Duodenal mucosa (tissue), 2 donors: ENCODE measurements around the gene SLX1B.
"Not testable (repeated sequence)": the region's sequence is repeated elsewhere in the genome, so short reads cannot be mapped to it uniquely, and the experiment has no call there.

Experiments
- H3K27ac ChIP-seq: one replicate; pipeline ENCODE4 v1.7.0; 2013; ENCODE audit warnings: low read depth, low read length
- H3K27me3 ChIP-seq, 2 donors: one replicate each; pipeline ENCODE4 v1.7.0; 2013; ENCODE audit warnings: low read length in 2 of 2, control low read depth in 1 of 2; ENCODE audit not compliant: insufficient read depth in 2 of 2, control insufficient read depth in 1 of 2
- H3K36me3 ChIP-seq, 2 donors: one replicate each; pipeline ENCODE4 v1.7.0; 2013; ENCODE audit warnings: low read length in 2 of 2, control low read depth in 1 of 2; ENCODE audit not compliant: insufficient read depth in 2 of 2, control insufficient read depth in 1 of 2
- H3K4me1 ChIP-seq, 2 donors: one replicate each; pipeline ENCODE4 v1.7.0; 2013; ENCODE audit warnings: low read length in 2 of 2, control low read depth in 1 of 2; ENCODE audit not compliant: insufficient read depth in 2 of 2, control insufficient read depth in 1 of 2
- H3K4me3 ChIP-seq, 2 donors: one replicate each; pipeline ENCODE4 v1.7.0; 2013; ENCODE audit warnings: low read length in 2 of 2, low read depth in 1 of 2
- H3K9ac ChIP-seq, 2 donors: one replicate each; pipeline ENCODE4 v1.7.0; 2013; ENCODE audit warnings: low read length in 2 of 2, low read depth in 1 of 2
- H3K9me3 ChIP-seq, 2 donors: one replicate each; pipeline ENCODE4 v1.7.0; 2013; ENCODE audit warnings: low read length in 2 of 2, control low read depth in 1 of 2; ENCODE audit not compliant: control insufficient read depth in 1 of 2

Gene SLX1B

DNA sequence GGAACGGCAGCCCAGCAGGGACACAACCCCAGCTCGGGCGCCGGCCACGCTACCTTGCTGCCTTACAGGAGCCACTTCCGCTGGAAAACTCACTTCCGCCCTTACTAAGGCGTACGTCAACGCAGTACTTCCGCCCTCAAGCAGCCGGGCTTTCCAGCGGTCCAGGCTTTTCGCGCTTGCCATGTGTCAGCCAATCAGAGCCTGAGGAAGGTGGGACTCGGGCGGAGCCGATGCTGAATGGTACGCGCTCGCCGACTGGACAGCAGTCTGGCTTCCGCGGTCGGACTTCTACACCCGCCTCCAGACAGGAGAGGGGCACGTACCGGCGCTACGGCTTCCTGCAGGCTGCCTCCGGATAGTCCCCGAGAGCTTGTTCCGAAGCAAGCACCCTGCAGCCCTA lies at the start of gene SLX1B, which contains the start of gene BOLA2:
Gene SLX1B, plus strand, starts transcription at position 265 of the 400 bp plus-strand sequence.
Gene BOLA2, minus strand, starts transcription at position 83 of the 400 bp plus-strand sequence. CDS start 98 bp downstream, outside the sequence.
- H3K4me1 ChIP-seq, H3K27me3 ChIP-seq: not testable (repeated sequence)

DNA sequence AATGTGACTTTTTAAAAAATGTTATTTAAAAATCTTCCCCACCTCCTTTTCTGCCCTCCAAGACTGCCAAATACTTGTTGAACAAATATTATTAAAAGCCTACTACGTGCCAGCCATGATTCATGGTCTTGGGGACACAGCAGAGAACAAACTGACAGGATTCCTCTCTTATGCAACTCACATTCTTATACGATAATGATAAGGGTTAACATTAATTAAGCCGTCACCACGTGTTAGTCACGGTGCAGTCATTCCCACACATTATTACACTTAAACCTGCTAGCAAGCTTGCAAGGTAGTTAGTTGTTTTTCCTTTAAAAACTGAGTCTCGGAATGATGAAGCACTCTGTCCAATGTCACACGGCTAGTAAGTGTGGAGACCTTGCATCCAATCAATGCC lies 49.1 kb upstream of the SLX1B start:
- not testable (repeated sequence) for H3K36me3 ChIP-seq, H3K4me3 ChIP-seq, H3K27me3 ChIP-seq, H3K27ac ChIP-seq, H3K9ac ChIP-seq, H3K9me3 ChIP-seq, H3K4me1 ChIP-seq

More for the DNA sequence above, at the start of gene SLX1B, which contains the start of gene BOLA2:
- H3K27ac ChIP-seq, H3K9ac ChIP-seq, H3K9me3 ChIP-seq, H3K36me3 ChIP-seq, H3K4me3 ChIP-seq: not testable (repeated sequence)

DNA sequence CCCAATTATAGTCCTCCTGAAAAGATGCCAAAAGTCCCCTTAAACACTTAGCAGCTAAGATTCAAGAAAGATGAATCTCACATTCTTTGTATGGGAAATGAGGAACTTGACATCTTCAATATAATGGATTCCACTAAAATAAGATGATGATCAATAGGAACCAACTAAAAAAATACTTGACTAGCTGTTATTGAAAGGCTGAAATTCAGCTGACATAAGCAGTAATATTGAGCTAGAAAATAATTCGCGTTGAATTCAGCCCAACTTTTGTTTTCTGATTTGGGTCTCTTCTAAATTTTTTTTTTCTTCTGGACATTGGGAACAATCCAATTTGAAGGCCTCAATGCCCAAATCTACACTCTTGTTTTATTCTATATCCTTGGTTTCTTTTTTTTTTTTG lies 30.7 kb upstream of the SLX1B start:
- H3K27ac ChIP-seq, H3K9me3 ChIP-seq: not testable (repeated sequence)

DNA sequence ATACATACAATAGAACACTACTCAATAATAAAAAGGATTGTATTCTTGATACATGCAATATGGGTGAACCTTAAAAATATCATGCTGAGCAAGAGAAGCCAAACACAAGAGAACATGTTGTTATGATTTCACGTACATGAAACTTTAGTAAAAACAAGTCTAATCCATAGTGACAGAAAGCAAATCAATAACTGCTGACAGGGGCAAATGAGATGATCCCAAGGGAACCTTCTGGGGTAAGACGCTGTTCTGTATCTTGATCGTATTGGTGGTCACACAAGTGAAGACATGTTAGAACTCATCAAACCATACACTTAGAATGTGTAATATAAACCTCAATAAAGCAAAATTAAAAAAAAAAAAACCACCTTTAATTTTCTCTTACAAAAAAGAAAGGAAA lies 28.9 kb upstream of the SLX1B start:
- not testable (repeated sequence) for H3K27me3 ChIP-seq, H3K9ac ChIP-seq, H3K36me3 ChIP-seq, H3K27ac ChIP-seq, H3K4me3 ChIP-seq, H3K4me1 ChIP-seq, H3K9me3 ChIP-seq

More for the DNA sequence above, 30.7 kb upstream of the SLX1B start:
- H3K4me1 ChIP-seq, H3K36me3 ChIP-seq, H3K27me3 ChIP-seq, H3K9ac ChIP-seq, H3K4me3 ChIP-seq: not testable (repeated sequence)

DNA sequence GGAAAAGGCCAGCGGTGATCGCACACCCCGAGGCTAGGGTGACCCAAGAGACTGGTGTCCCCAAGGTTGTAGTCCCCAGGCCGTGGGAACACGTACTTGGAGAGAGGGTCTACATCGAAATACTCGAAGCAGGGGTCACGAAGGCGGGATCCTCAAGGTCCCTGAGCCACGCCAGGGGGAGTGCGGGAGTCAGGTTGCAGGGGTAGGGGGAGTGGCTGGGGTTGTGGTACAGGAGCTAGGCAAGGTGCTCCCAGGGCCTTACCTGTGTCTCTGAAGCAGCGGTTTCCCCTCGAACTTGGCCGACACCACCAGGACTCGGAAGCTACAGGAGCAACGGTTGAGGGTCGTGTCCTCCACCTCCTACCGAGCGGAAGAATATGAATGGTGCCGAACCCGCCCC lies 579 bp upstream of the SLX1B start:
- H3K9me3 ChIP-seq, H3K4me1 ChIP-seq, H3K4me3 ChIP-seq, H3K27me3 ChIP-seq, H3K27ac ChIP-seq, H3K9ac ChIP-seq, H3K36me3 ChIP-seq: not testable (repeated sequence)

DNA sequence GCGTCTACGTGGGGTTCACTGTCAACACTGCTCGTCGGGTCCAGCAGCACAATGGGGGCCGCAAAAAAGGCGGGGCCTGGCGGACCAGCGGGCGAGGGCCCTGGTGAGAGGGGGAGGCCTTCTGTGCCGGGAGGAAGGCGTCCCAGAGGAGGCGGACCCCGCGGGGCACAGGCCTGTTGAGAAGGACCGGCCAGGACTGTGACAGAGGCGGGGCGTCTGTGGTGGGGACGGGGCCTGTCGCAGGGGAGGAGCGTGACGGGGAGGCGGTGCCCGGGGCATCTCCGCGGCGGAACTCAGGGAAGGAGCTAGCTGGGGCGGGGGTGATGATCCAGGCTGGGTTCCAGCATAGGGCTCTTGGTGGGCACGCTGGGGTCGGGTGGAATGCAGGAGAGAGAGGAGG lies 495 bp downstream of the SLX1B start:
- H3K4me3 ChIP-seq, H3K36me3 ChIP-seq, H3K27ac ChIP-seq, H3K4me1 ChIP-seq, H3K9me3 ChIP-seq, H3K9ac ChIP-seq, H3K27me3 ChIP-seq: not testable (repeated sequence)

DNA sequence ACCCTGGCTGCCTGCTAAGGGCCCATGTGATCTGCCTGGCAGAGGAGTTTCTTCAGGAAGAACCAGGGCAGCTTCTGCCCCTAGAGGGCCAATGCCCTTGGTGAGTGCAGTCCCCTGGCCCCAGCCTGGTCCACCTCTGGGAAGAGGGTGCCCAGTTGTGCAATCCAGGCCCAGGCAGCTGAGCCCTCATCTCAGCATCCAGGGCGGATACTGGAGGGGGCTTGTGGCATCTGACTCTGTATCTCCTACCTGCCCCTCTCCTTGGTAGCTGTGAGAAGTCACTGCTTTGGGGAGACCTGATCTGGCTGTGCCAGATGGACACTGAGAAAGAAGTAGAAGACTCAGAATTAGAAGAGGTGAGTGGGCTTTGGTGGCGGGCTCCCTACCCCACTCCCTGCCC lies 3.3 kb downstream of the SLX1B start:
- not testable (repeated sequence) for H3K27ac ChIP-seq, H3K4me1 ChIP-seq, H3K36me3 ChIP-seq, H3K9ac ChIP-seq, H3K9me3 ChIP-seq, H3K27me3 ChIP-seq, H3K4me3 ChIP-seq

DNA sequence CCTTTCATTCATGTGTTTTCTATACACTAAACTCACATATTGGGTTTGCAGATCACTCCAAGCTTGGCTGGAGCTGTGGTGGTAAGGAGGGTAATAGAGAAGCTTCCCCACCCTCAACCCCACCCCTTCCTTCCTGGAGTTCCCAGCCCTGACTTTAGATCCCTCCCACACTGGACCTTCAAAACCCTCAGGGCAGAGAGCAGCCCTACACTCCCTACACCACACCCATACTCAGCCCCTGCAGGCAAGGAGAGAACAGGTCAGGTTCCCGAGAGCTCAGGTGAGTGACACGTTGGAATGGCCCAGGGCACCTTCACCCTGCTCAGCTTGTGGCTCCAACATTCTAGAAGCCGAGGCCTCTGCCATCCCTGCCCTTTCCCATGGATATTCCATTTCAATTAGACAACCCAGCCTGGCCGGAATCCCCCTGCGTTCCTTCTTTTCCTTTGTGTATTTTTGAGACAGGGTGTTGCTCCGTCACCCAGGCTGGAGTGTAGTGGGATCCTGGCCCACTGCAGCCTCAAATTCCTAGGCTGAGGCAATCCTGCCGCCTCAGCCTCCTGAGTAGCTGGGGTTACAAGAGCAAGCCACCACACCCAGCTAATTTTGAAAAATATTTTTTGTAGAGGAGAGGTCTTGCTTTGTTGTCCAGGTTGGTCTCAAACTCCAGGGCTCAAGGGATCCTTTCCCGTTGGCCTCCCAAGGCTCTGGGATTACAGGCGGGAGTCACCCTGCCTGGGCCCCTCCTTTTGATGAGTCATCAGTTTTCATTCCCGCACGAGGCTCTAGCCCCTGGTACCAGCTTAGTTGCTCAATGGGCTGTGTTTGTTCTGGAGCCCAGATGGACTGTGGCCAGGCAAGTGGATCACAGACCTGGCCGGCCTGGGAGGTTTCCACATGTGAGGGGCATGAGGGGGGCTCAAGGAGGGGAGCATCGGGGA lies 5.6 kb downstream of the SLX1B start, which contains the start of gene SULT1A4:
Gene SULT1A4, plus strand, starts transcription at position 208 of the 941 bp plus-strand sequence. CDS start 1,473 bp downstream, outside the sequence.
- not testable (repeated sequence) for H3K27me3 ChIP-seq, H3K9ac ChIP-seq, H3K4me1 ChIP-seq, H3K27ac ChIP-seq, H3K36me3 ChIP-seq, H3K9me3 ChIP-seq, H3K4me3 ChIP-seq

DNA sequence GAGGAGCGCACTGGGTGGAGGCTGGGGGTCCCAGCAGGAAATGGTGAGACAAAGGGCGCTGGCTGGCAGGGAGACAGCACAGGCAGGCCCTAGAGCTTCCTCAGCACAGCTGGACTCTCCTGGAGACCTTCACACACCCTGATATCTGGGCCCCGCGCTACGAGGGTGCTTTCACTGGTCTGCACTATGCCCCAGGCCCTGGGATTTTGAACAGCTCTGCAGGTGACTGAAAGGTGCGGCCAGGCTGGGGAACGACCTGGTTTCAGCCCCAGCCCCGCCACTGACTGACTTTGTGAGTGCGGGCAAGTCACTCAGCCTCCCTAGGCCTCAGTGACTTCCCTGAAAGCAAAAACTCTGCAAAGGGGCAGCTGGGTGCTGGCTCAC lies 6.3 kb downstream of the SLX1B start:
- H3K27me3 ChIP-seq, H3K36me3 ChIP-seq, H3K27ac ChIP-seq, H3K4me1 ChIP-seq, H3K4me3 ChIP-seq, H3K9me3 ChIP-seq, H3K9ac ChIP-seq: not testable (repeated sequence)

DNA sequence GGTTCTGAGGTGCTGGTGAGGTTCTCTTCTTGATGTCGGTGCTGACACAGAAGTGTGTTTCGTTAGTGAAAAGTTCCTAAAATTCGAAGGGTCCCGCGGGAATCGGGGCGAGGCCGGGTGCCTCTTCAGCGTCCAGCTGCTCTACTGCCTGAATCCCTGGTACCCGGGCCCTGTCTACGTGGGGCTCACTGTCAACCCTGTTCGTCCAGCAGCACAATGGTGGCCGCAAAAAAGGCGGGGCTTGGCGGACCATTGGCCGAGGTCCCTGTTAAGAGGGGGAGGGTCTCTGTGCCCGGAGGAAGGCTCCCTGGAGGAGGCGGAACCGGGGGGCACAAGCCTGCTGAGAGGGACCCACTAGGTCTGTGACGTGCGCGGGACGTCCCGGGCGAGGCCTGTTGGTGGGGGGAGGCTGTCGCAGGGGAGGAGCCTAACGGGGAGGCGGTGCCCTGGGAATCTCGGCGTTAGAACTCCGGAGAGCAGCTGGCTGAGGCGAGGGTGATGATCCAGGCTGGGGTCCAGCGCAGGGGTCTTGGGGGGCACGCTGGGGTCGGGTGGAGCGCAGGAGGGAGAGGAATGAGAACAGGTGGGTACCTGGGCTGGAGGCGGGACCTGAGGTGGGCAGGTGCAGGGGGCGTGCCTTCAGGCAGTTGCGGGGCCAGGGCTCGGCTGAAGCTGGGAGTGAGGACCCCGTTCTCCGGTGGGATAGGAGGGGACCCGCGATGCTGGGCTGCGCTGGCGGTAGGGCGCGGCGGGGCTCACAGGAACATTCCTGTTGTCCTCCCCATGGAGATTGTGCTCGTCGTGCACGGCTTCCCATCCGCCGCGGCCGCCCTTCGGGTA lies 11.9 kb downstream of the SLX1B start:
- not testable (repeated sequence) for H3K27me3 ChIP-seq, H3K9ac ChIP-seq, H3K4me3 ChIP-seq, H3K36me3 ChIP-seq, H3K27ac ChIP-seq, H3K4me1 ChIP-seq, H3K9me3 ChIP-seq
